ENCODE data around the gene RNU6-8. TPM values are rescaled to one million over a fixed set of nuclear protein-coding genes. Genes with fewer than 3 reads are reported as not detected.

Gene RNU6-8
- total and polyA plus RNA-seq, 7 donors = not detected

- H3K4me3 ChIP-seq = no peak overlapping the region
- intact Hi-C loops (cut with DNase I) = no loop called here
- DNase-seq = no peak
- no peak for TF ChIP-seq CTCF (IDR thresholded peaks at IDR 0.05)
- no peak for TF ChIP-seq EP300 (IDR thresholded peaks at IDR 0.05)
- TF ChIP-seq POLR2A (IDR thresholded peaks at IDR 0.05) = no peak
- TF ChIP-seq POLR2AphosphoS5 (IDR thresholded peaks at IDR 0.05) = no peak
- H3K36me3 ChIP-seq = no peaks in the 10 kb centered on the region
- H3K9me3 ChIP-seq = no peaks in the 10 kb centered on the region
- H3K27me3 ChIP-seq = no peaks in the 10 kb centered on the region
- no peak overlapping the region for H3K27ac ChIP-seq
- no peaks in the 10 kb centered on the region for H3K4me1 ChIP-seq
- 88 to 90% methylated on average over 2 of the region's 2 CpGs for WGBS, 2 donors
Measured at GRCh38 chr14:32192712-32193373, 10.2 kb downstream of the RNU6-8 start.

- TF ChIP-seq POLR2AphosphoS5 (IDR thresholded peaks at IDR 0.05) (no peak), POLR2A (IDR thresholded peaks at IDR 0.05) (no peak), CTCF (IDR thresholded peaks at IDR 0.05) (no peak), EP300 (IDR thresholded peaks at IDR 0.05) (no peak)
- Histone ChIP-seq H3K9me3 (no peaks in the 10 kb centered on the region), H3K36me3 (no peaks in the 10 kb centered on the region), H3K27me3 (no peaks in the 10 kb centered on the region), H3K4me3 (no peak overlapping the region), H3K4me1 (no peaks in the 10 kb centered on the region), H3K27ac (no peak overlapping the region)
- intact Hi-C loops (cut with DNase I) = no loop called here
- WGBS, 2 donors = 24 to 51% methylated on average over 3 of the region's 3 CpGs
- DNase-seq = no peak
Measured at GRCh38 chr14:32190673-32191072, 12.4 kb downstream of the RNU6-8 start.

- Histone ChIP-seq H3K4me3 (no peak overlapping the region), H3K27me3 (no peaks in the 10 kb centered on the region), H3K9me3 (no peaks in the 10 kb centered on the region), H3K4me1 (no peaks in the 10 kb centered on the region), H3K27ac (no peak overlapping the region), H3K36me3 (no peaks in the 10 kb centered on the region)
- WGBS, 2 donors = 53 to 63% methylated on average over 1 of the region's 1 CpG
- DNase-seq = no peak
- intact Hi-C loops (cut with DNase I) = no loop called here
- TF ChIP-seq POLR2AphosphoS5 (IDR thresholded peaks at IDR 0.05) (no peak), CTCF (IDR thresholded peaks at IDR 0.05) (no peak), EP300 (IDR thresholded peaks at IDR 0.05) (no peak), POLR2A (IDR thresholded peaks at IDR 0.05) (no peak)
Measured at GRCh38 chr14:32189811-32190210, 13.3 kb downstream of the RNU6-8 start.

DNA sequence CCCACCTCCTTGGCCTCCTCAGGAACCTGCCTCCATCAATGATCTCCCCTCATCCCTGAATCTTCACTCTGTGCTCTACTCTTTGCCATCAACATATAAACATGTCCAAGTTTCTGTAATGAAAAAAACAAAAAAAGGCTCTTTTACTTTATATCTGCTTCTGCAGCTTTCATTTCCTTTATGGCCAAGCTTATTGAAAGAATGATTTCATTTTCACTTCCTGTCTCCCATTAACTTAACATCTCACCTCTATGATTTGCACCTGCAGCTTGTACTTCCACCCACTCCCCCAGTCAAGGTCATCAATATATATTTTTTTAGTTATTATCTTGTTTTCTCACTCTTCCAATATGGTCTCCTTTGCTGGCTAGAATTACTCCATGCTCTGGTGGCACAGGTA, 16.8 kb downstream of the RNU6-8 start:
- H3K36me3 ChIP-seq = no peaks in the 10 kb centered on the region
- no peak overlapping the region for H3K27ac ChIP-seq
- no peaks in the 10 kb centered on the region for H3K9me3 ChIP-seq
- no peak overlapping the region for H3K4me3 ChIP-seq
- intact Hi-C loops (cut with DNase I) = no loop called here
- DNase-seq = no peak
- no peak for TF ChIP-seq CTCF (IDR thresholded peaks at IDR 0.05)
- TF ChIP-seq POLR2AphosphoS5 (IDR thresholded peaks at IDR 0.05) = no peak
- TF ChIP-seq EP300 (IDR thresholded peaks at IDR 0.05) = no peak
- TF ChIP-seq POLR2A (IDR thresholded peaks at IDR 0.05) = no peak
- no peaks in the 10 kb centered on the region for H3K4me1 ChIP-seq
- no peaks in the 10 kb centered on the region for H3K27me3 ChIP-seq

DNA sequence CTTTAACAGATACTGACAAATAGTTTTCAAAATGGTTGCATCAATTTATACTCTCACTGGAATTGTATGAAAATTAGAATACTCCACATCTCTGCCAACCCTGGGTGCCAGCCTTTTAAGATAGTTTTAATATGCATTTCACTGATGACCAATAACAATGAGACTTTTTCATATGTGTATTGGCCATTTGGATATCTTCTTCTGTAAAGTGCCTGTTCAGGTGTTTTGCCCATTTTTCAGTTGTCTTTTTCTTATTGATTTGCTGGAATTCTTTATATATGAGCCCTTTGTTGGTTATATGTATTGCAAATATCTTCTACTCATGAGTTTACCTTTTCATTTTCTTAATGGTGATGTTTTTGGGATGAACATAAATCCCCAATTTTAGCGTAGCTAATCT, 18.0 kb downstream of the RNU6-8 start:
- H3K4me1 ChIP-seq = no peaks in the 10 kb centered on the region
- H3K36me3 ChIP-seq = no peaks in the 10 kb centered on the region
- H3K27me3 ChIP-seq = no peaks in the 10 kb centered on the region
- no peaks in the 10 kb centered on the region for H3K9me3 ChIP-seq
- H3K27ac ChIP-seq = no peak overlapping the region
- no peak for DNase-seq
- H3K4me3 ChIP-seq = no peak overlapping the region
- 97 to 98% methylated on average over 1 of the region's 1 CpG for whole genome bisulfite sequencing, 2 donors
- intact Hi-C loops (cut with DNase I) = no loop called here
- no peak for TF ChIP-seq EP300 (IDR thresholded peaks at IDR 0.05)
- TF ChIP-seq CTCF (IDR thresholded peaks at IDR 0.05) = no peak
- no peak for TF ChIP-seq POLR2AphosphoS5 (IDR thresholded peaks at IDR 0.05)
- TF ChIP-seq POLR2A (IDR thresholded peaks at IDR 0.05) = no peak

All from sigmoid colon (tissue), 7 donors.